ENCODE results near the gene STPG1. TPM values are rescaled to one million over a fixed set of nuclear protein-coding genes. Genes with fewer than 3 reads are reported as not detected.

STPG1 gene
- total RNA-seq, 1 donor: 10.0 TPM

- TF ChIP-seq CTCF (IDR thresholded peaks at IDR 0.05; ENCODE audit: insufficient read depth, low read length): no peak
- DNase-seq (ENCODE audit: low read depth): peak; percentile 76
- H3K4me3 ChIP-seq (ENCODE audit: low read depth, low read length): no peak overlapping the region
Observed at GRCh38 chr1:24418898-24419628, 5.5 kb upstream of the STPG1 start.

GRCh38 chr1:24417681-24418080 lies 4.1 kb upstream of the STPG1 start:
- H3K4me3 ChIP-seq (ENCODE audit: low read depth, low read length): no peak overlapping the region
- DNase-seq (ENCODE audit: low read depth): no peak

GRCh38 chr1:24416666-24417391 lies 3.2 kb upstream of the STPG1 start:
- no peak for TF ChIP-seq CTCF (IDR thresholded peaks at IDR 0.05; ENCODE audit: insufficient read depth, low read length)
- peak; percentile 84 for DNase-seq (ENCODE audit: low read depth)
- peak overlapping the region; percentile 87 for H3K4me3 ChIP-seq (ENCODE audit: low read depth, low read length)

More at GRCh38 chr1:24417681-24418080, 4.1 kb upstream of the STPG1 start:
- no peak for TF ChIP-seq CTCF (IDR thresholded peaks at IDR 0.05; ENCODE audit: insufficient read depth, low read length)

GRCh38 chr1:24415910-24416665 lies 2.5 kb upstream of the STPG1 start:
- peak; percentile 28 for DNase-seq (ENCODE audit: low read depth)
- TF ChIP-seq CTCF (IDR thresholded peaks at IDR 0.05; ENCODE audit: insufficient read depth, low read length): no peak
- peak overlapping the region; percentile 87 for H3K4me3 ChIP-seq (ENCODE audit: low read depth, low read length)

GRCh38 chr1:24415334-24415909 lies 1.8 kb upstream of the STPG1 start, which contains the start of gene NIPAL3:
NIPAL3 (plus strand) TSS chr1:24415802; CDS start chr1:24419548, 3,746 bp downstream.
- peak; percentile 73 for TF ChIP-seq CTCF (IDR thresholded peaks at IDR 0.05; ENCODE audit: insufficient read depth, low read length)
- peak within 1 kb of the TSS; percentile 87 for H3K4me3 ChIP-seq (ENCODE audit: low read depth, low read length)
- peak; percentile 99 for DNase-seq (ENCODE audit: low read depth)

- DNase-seq (ENCODE audit: low read depth): no peak
- no peak overlapping the region for H3K4me3 ChIP-seq (ENCODE audit: low read depth, low read length)
- no peak for TF ChIP-seq CTCF (IDR thresholded peaks at IDR 0.05; ENCODE audit: insufficient read depth, low read length)
Observed at GRCh38 chr1:24414775-24415333, 1.3 kb upstream of the STPG1 start.
